ENCODE measurements around the gene NPAS1. TPM values are rescaled to one million over a fixed set of nuclear protein-coding genes. Genes with fewer than 3 reads are reported as not detected.

NPAS1 gene
- total and polyA plus RNA-seq, 4 donors: 0.31 to 1.2 (median 0.70) TPM

GRCh38 chr19:46983097-46983496 is 36.5 kb upstream of the NPAS1 start:
- no peak overlapping the region for H3K27ac ChIP-seq (ENCODE audit: low read depth in 1 of 2, low read length in 1 of 2)
- 94 to 99% methylated on average over 6 of the region's 6 CpGs for WGBS, 2 donors
- peaks cover 0 to 4% (median 2%) of the 10 kb centered on the region in 4 donors for H3K36me3 ChIP-seq (ENCODE audit: control insufficient read depth in 4 of 4, insufficient read depth in 4 of 4, low read length in 4 of 4)
- ATAC-seq (ENCODE audit: insufficient read depth, low FRiP score) (no peak), DNase-seq (no peak)
- H3K4me1 ChIP-seq (ENCODE audit: control insufficient read depth in 5 of 5, insufficient read depth in 5 of 5, low read length in 5 of 5): peaks cover 6 to 34% (median 26%) of the 10 kb centered on the region in 5 donors
- H3K9me3 ChIP-seq (ENCODE audit: control insufficient read depth in 4 of 4, insufficient read depth in 3 of 4, low read length in 3 of 4): no peaks in the 10 kb centered on the region
- no peaks in the 10 kb centered on the region for H3K27me3 ChIP-seq (ENCODE audit: control insufficient read depth in 3 of 3, insufficient read depth in 3 of 3, low read length in 2 of 3)
- TF ChIP-seq, protein P1, sequence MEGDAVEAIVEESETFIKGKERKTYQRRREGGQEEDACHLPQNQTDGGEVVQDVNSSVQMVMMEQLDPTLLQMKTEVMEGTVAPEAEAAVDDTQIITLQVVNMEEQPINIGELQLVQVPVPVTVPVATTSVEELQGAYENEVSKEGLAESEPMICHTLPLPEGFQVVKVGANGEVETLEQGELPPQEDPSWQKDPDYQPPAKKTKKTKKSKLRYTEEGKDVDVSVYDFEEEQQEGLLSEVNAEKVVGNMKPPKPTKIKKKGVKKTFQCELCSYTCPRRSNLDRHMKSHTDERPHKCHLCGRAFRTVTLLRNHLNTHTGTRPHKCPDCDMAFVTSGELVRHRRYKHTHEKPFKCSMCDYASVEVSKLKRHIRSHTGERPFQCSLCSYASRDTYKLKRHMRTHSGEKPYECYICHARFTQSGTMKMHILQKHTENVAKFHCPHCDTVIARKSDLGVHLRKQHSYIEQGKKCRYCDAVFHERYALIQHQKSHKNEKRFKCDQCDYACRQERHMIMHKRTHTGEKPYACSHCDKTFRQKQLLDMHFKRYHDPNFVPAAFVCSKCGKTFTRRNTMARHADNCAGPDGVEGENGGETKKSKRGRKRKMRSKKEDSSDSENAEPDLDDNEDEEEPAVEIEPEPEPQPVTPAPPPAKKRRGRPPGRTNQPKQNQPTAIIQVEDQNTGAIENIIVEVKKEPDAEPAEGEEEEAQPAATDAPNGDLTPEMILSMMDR (IDR thresholded peaks at IDR 0.05; ENCODE audit: control extremely low read depth, extremely low read depth): no peak
- H3K9ac ChIP-seq (ENCODE audit: insufficient read depth in 1 of 2, low read length in 2 of 2): no peak overlapping the region
- H3K4me3 ChIP-seq: no peak overlapping the region

GRCh38 chr19:46984077-46985010 is 35.3 kb upstream of the NPAS1 start:
- Histone ChIP-seq H3K9me3 (ENCODE audit: control insufficient read depth in 4 of 4, insufficient read depth in 3 of 4, low read length in 3 of 4) (no peaks in the 10 kb centered on the region), H3K27ac (ENCODE audit: low read depth in 1 of 2, low read length in 1 of 2) (peak overlapping the region in 1 of 2 donors; percentile 73)
- peak; percentile 43 for ATAC-seq (ENCODE audit: insufficient read depth, low FRiP score)

GRCh38 chr19:46985542-46986415 is 33.9 kb upstream of the NPAS1 start:
- Histone ChIP-seq H3K27ac (ENCODE audit: low read depth in 1 of 2, low read length in 1 of 2) (peak overlapping the region in 1 of 2 donors; percentile 73), H3K4me3 (no peak overlapping the region), H3K36me3 (ENCODE audit: control insufficient read depth in 4 of 4, insufficient read depth in 4 of 4, low read length in 4 of 4) (peaks cover 0 to 15% (median 13%) of the 10 kb centered on the region in 4 donors), H3K27me3 (ENCODE audit: control insufficient read depth in 3 of 3, insufficient read depth in 3 of 3, low read length in 2 of 3) (no peaks in the 10 kb centered on the region), H3K4me1 (ENCODE audit: control insufficient read depth in 5 of 5, insufficient read depth in 5 of 5, low read length in 5 of 5) (peaks cover 6 to 27% (median 16%) of the 10 kb centered on the region in 5 donors), H3K9ac (ENCODE audit: insufficient read depth in 1 of 2, low read length in 2 of 2) (no peak overlapping the region), H3K9me3 (ENCODE audit: control insufficient read depth in 4 of 4, insufficient read depth in 3 of 4, low read length in 3 of 4) (no peaks in the 10 kb centered on the region)
- 89 to 91% methylated on average over 14 of the region's 14 CpGs for WGBS, 2 donors
- ATAC-seq (ENCODE audit: insufficient read depth, low FRiP score) (no peak), DNase-seq (no peak)
- TF ChIP-seq, protein P1 (IDR thresholded peaks at IDR 0.05; ENCODE audit: control extremely low read depth, extremely low read depth): no peak

More at GRCh38 chr19:46984077-46985010, 35.3 kb upstream of the NPAS1 start:
- peak in 1 of 3 donors; percentile 44 for DNase-seq
- Histone ChIP-seq H3K36me3 (ENCODE audit: control insufficient read depth in 4 of 4, insufficient read depth in 4 of 4, low read length in 4 of 4) (peaks cover 0 to 8% (median 6%) of the 10 kb centered on the region in 4 donors), H3K4me1 (ENCODE audit: control insufficient read depth in 5 of 5, insufficient read depth in 5 of 5, low read length in 5 of 5) (peaks cover 6 to 27% (median 18%) of the 10 kb centered on the region in 5 donors), H3K27me3 (ENCODE audit: control insufficient read depth in 3 of 3, insufficient read depth in 3 of 3, low read length in 2 of 3) (no peaks in the 10 kb centered on the region), H3K4me3 (no peak overlapping the region), H3K9ac (ENCODE audit: insufficient read depth in 1 of 2, low read length in 2 of 2) (no peak overlapping the region)
- 49 to 53% methylated on average over 20 of the region's 20 CpGs for WGBS, 2 donors
- TF ChIP-seq, protein P1 (IDR thresholded peaks at IDR 0.05; ENCODE audit: control extremely low read depth, extremely low read depth): no peak

Measured in lung (tissue), 12 donors.